ENCODE data around the gene TPK1.

Gene TPK1

DNA sequence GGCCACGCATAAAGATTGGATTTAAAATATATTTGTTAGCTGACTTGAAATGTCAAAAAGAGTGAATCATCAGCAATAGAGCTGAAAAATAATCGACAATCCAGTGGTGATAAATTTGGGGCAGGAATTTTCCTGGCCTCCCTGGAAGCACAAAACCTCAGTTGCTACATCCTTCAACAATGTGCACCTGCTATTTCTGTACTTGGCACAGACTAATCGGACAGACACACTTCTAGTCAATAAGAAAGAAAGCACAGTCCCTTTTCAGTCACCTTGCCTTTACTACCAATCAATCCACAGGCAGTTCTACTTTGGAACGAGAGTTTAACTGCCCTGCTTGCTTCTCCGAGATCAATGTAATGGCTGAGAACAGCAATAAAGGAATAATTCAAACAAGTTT lies 335.6 kb downstream of the TPK1 start:
- DNase-seq (ENCODE audit: low spot score) = no peak
- Histone ChIP-seq H3K27ac (no peak overlapping the region), H3K4me3 (no peak overlapping the region)
- TF ChIP-seq, protein P1, sequence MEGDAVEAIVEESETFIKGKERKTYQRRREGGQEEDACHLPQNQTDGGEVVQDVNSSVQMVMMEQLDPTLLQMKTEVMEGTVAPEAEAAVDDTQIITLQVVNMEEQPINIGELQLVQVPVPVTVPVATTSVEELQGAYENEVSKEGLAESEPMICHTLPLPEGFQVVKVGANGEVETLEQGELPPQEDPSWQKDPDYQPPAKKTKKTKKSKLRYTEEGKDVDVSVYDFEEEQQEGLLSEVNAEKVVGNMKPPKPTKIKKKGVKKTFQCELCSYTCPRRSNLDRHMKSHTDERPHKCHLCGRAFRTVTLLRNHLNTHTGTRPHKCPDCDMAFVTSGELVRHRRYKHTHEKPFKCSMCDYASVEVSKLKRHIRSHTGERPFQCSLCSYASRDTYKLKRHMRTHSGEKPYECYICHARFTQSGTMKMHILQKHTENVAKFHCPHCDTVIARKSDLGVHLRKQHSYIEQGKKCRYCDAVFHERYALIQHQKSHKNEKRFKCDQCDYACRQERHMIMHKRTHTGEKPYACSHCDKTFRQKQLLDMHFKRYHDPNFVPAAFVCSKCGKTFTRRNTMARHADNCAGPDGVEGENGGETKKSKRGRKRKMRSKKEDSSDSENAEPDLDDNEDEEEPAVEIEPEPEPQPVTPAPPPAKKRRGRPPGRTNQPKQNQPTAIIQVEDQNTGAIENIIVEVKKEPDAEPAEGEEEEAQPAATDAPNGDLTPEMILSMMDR (IDR thresholded peaks at IDR 0.05) = no peak

GRCh38 chr7:144497282-144497681 lies 338.6 kb downstream of the TPK1 start:
- DNase-seq (ENCODE audit: low spot score) = no peak
- H3K4me3 ChIP-seq = no peak overlapping the region
- H3K27ac ChIP-seq = no peak overlapping the region
- TF ChIP-seq, protein P1 (IDR thresholded peaks at IDR 0.05) = no peak

DNA sequence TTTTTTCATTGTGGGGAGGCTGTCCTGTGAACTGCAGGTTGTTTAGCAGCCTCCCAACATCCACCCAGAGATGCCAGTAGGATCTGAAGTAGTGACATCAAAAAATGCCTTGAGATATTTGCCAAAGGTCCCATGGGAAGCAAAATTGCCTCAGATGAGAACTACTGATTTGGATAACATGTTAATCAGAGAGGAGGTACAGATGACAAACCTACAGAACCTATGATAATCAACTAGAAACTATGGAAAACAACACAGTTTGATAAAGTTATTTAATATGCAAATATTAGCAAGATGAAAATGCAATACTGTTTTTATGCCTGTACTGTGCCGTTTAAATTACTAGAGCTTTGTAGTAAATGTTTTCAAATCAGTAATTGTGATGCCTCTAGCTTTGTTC lies 341.5 kb downstream of the TPK1 start:
- H3K27ac ChIP-seq = no peak overlapping the region
- DNase-seq (ENCODE audit: low spot score) = no peak
- TF ChIP-seq, protein P1 (IDR thresholded peaks at IDR 0.05) = no peak

DNA sequence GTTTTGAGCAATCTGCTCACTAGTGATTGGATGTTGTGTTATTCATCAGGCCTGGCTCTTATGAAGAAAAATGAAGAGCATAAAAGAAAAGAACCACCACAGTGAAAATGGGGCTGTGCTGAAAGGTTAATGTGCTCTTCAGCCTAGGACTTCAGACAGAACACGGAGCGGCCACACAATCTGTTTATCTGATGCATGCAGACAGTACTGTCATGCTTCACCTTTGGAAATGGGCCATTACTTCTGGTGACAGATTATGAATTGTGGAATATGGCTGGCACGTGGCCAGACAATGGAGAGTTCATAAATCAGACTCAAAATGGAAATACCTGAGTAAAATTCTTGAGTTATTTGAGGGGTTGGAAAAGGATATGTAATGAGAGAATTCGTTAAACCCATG lies 346.3 kb downstream of the TPK1 start:
- DNase-seq (ENCODE audit: low spot score) = no peak
- Histone ChIP-seq H3K4me3 (no peak overlapping the region), H3K27ac (no peak overlapping the region)
- TF ChIP-seq, protein P1 (IDR thresholded peaks at IDR 0.05) = no peak

More for the DNA sequence above, 341.5 kb downstream of the TPK1 start:
- no peak overlapping the region for H3K4me3 ChIP-seq

GRCh38 chr7:144488977-144489376 lies 346.9 kb downstream of the TPK1 start:
- no peak for DNase-seq (ENCODE audit: low spot score)
- TF ChIP-seq, protein P1 (IDR thresholded peaks at IDR 0.05) = no peak
- H3K27ac ChIP-seq = no peak overlapping the region
- H3K4me3 ChIP-seq = no peak overlapping the region

DNA sequence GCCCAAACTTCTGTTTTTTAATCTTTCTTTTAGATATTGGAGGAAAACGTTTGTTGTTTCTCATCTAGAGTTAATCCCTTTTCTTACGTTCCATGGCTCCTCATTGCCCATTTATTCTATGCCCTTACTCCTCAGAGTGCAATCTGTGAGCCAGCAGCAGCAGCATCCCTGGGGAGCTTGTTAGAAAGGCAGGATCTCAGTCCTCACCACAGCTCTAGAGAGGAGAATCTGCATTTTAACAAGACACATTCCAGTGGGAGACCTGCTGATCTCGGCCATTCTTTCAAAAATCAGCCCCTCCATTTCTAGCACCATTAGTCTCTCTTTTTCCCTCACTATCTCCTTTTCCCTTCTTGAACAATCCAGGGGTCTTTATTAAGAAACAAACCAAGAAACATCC lies 348.0 kb downstream of the TPK1 start:
- Histone ChIP-seq H3K4me3 (no peak overlapping the region), H3K27ac (no peak overlapping the region)
- DNase-seq (ENCODE audit: low spot score) = no peak
- TF ChIP-seq, protein P1 (IDR thresholded peaks at IDR 0.05) = no peak

DNA sequence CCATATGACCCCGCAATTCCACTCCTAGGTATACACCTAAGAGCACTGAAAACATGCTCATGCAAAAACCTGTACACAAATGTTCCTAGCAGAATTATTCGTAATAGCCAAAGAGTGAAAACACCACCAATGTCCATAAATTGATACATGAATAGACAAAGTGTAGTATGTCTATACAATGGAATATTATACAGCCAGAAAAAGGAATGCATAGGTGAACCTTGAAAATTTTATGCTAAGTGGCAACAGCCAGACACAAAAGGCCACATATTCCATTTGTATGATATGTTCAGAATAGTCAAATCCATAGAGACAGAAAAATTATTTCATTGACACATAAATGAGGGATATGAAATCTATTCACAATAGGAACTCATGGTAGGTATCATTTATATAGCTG lies 351.4 kb downstream of the TPK1 start:
- DNase-seq (ENCODE audit: low spot score) = no peak
- H3K4me3 ChIP-seq = no peak overlapping the region
- TF ChIP-seq, protein P1 (IDR thresholded peaks at IDR 0.05) = no peak
- H3K27ac ChIP-seq = no peak overlapping the region

All from coronary artery (tissue), 2 donors.